DND-41 (cell line): Measurements from ENCODE around the gene HSD17B2.

Source experiments
- ATAC-seq: fragments of 200-7000 bp; cut with Tn5 transposase; 3 replicates; pipeline ENCODE4 v1.9.1; 2021; ENCODE audit warnings: low read depth; ENCODE audit not compliant: insufficient read depth
- DNase-seq: peaks from one replicate; pipeline ENCODE4 v3.0.0-alpha.2; 2020
- H2AFZ ChIP-seq: 2 replicates; pipeline ENCODE4 v1.6.0; 2012; ENCODE audit warnings: low read depth, low read length
- H3K27ac ChIP-seq: 2 replicates; pipeline ENCODE4 v1.5.1; 2012; ENCODE audit warnings: low read length, inconsistent platforms
- H3K27me3 ChIP-seq: fragments of 200-600 bp; sonication (generic); 2 replicates; pipeline ENCODE4 v1.6.0; 2012; ENCODE audit warnings: low read length, mild to moderate bottlenecking, inconsistent platforms; ENCODE audit not compliant: insufficient read depth, poor library complexity
- H3K36me3 ChIP-seq: 2 replicates; pipeline ENCODE4 v1.5.1; 2012; ENCODE audit warnings: low read length, inconsistent platforms; ENCODE audit not compliant: insufficient read depth
- H3K4me1 ChIP-seq: 2 replicates; pipeline ENCODE4 v1.5.1; 2012; ENCODE audit warnings: mild to moderate bottlenecking, low read length; ENCODE audit not compliant: insufficient read depth
- H3K4me2 ChIP-seq: 2 replicates; pipeline ENCODE4 v1.6.0; 2012; ENCODE audit warnings: mild to moderate bottlenecking, moderate library complexity, low read length, inconsistent platforms; ENCODE audit not compliant: insufficient read depth
- H3K4me3 ChIP-seq, 2 experiments: fragments of 200-600 bp in 1 of 2; shearing (Covaris generic) in 1 of 2; 2 replicates each; pipeline ENCODE4 v1.5.1; 2012 to 2016; ENCODE audit warnings: inconsistent platforms in 2 of 2, low read length in 2 of 2, mild to moderate bottlenecking in 2 of 2, low read depth in 1 of 2, moderate library complexity in 1 of 2
- H3K79me2 ChIP-seq: 2 replicates; pipeline ENCODE4 v1.6.0; 2012; ENCODE audit warnings: low read length, inconsistent platforms; ENCODE audit not compliant: insufficient read depth
- H3K9ac ChIP-seq: 2 replicates; pipeline ENCODE4 v1.6.0; 2012; ENCODE audit warnings: low read depth, mild to moderate bottlenecking, inconsistent platforms, low read length, moderate library complexity
- H3K9me3 ChIP-seq: 2 replicates; pipeline ENCODE4 v1.5.1; 2012; ENCODE audit warnings: low read length, moderate library complexity, mild to moderate bottlenecking, inconsistent platforms; ENCODE audit not compliant: insufficient read depth, severe bottlenecking
- H4K20me1 ChIP-seq: 2 replicates; pipeline ENCODE4 v1.6.0; 2012; ENCODE audit warnings: low read length; ENCODE audit not compliant: insufficient read depth
- CTCF ChIP-seq: IDR thresholded peaks from 2 replicates; pipeline ENCODE4 v1.5.1; 2012; ENCODE audit warnings: borderline replicate concordance, low read length, moderate library complexity, mild to moderate bottlenecking; ENCODE audit not compliant: poor library complexity, severe bottlenecking; ENCODE audit errors: extremely low read depth
- EZH2 ChIP-seq: IDR thresholded peaks from 3 replicates; pipeline ENCODE4 v1.6.1; 2012; ENCODE audit warnings: borderline replicate concordance, low read depth, mild to moderate bottlenecking, moderate library complexity, low read length, inconsistent platforms; ENCODE audit not compliant: severe bottlenecking

Gene HSD17B2

DNA sequence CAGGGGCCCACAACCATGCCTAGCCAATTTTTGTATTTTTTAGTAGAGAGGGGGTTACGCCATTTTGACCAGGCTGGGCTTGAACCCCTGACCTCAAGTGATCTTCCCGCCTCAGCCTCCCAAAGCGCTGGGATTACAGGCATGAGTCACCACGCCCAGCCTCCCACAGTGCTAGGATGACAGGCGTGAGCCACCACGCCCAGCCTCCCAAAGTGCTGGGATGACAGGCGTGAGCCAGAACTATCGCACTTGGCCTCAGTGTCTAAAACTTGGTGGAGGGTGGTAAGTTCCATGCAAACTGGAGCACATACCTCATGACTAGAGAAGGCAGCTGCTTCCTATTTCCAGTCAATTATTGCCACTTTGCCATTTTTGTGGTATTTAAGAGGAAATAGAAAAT, 7.1 kb downstream of the HSD17B2 start:
- TF ChIP-seq EZH2 (no peak), CTCF (no peak)
- ATAC-seq, result no peak
- H3K36me3 ChIP-seq, result no peaks in the 10 kb centered on the region
- H3K4me3 ChIP-seq, result no peak overlapping the region
- H3K4me2 ChIP-seq, result no peak overlapping the region
- no peaks in the 10 kb centered on the region for H3K9me3 ChIP-seq
- no peak overlapping the region for H3K27ac ChIP-seq
- no peak overlapping the region for H3K9ac ChIP-seq
- no peak for DNase-seq
- no peaks in the 10 kb centered on the region for H3K4me1 ChIP-seq
- H3K79me2 ChIP-seq, result no peaks in the 10 kb centered on the region
- peaks cover 4% of the 10 kb centered on the region for H3K27me3 ChIP-seq
- H2AFZ ChIP-seq, result no peak overlapping the region
- no peaks in the 10 kb centered on the region for H4K20me1 ChIP-seq

DNA sequence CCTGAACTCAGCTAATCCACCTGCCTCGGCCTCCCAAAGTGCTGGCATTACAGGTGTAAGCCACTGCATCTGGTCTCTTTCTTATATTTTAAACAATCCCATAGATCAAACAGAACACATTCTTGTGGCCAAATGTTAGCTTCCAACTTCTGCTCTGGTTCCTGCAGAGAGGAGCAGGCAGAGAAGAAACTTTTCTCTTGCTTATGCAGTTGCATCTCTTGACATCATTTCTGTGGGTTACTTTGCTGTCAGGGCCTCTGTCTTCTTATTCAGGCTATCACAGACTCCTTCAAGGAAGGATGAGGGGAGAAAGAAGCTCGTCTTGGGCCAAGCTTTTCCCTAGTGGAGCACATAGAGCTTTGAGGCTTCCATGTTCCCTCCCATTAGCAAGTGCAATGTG, 7.8 kb downstream of the HSD17B2 start:
- Histone ChIP-seq H4K20me1 (no peaks in the 10 kb centered on the region), H3K27ac (no peak overlapping the region), H3K9me3 (no peaks in the 10 kb centered on the region), H3K4me2 (no peak overlapping the region), H3K36me3 (no peaks in the 10 kb centered on the region), H3K4me3 (no peak overlapping the region), H3K4me1 (no peaks in the 10 kb centered on the region), H3K79me2 (no peaks in the 10 kb centered on the region), H3K9ac (no peak overlapping the region), H3K27me3 (peaks cover 4% of the 10 kb centered on the region), H2AFZ (no peak overlapping the region)
- DNase-seq, result no peak
- no peak for ATAC-seq
- TF ChIP-seq EZH2, result no peak
- TF ChIP-seq CTCF, result no peak

DNA sequence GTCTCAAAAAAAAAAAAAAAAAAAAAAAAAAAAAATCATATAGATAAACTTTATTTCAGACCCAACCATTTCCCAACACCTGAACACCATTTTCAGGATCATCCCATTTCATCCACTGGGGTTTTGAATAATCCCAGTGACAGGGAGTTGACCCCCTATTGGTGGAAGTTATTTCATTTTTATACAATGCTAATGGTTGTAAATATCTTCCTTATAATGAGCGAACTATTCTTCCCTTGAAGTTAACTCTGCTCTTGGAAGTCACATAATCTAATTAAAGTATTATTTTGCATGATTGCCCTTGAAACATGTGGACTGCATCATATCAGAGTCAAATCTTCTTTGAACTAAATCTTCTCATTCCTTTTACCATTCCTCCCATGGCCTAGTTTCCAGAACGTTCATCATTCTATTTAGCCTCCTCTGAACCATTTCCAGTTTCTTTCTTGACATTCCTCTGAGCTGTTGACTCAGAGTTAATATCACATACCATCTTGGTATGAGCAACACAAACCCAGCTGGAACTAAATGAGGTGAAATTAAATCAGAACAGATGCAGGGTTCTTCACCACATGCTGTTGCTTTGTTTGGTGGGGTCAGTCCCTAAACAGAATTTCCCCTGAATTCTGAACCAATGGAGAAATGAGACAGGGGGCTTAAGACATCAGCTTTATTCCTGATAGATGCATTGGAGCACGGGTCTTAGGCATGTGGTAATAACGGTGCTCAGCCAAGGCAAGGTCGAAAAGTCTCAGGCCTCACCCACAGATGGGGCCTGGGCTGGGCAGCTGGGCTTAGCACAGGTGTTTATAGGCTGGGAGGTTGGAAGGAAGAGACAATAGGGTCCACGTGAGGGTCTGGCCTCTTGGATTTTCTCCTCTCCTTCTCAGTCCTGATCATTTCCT, 8.9 kb downstream of the HSD17B2 start:
- Histone ChIP-seq H3K79me2 (no peaks in the 10 kb centered on the region), H2AFZ (no peak overlapping the region), H3K4me2 (no peak overlapping the region), H4K20me1 (no peaks in the 10 kb centered on the region), H3K9me3 (no peaks in the 10 kb centered on the region), H3K36me3 (no peaks in the 10 kb centered on the region), H3K4me1 (no peaks in the 10 kb centered on the region), H3K27me3 (peaks cover 4% of the 10 kb centered on the region), H3K4me3 (no peak overlapping the region), H3K27ac (no peak overlapping the region), H3K9ac (no peak overlapping the region)
- DNase-seq, result no peak
- no peak for ATAC-seq
- TF ChIP-seq CTCF (no peak), EZH2 (no peak)
